H9 (cell line): ENCODE results near the gene CYP39A1. TPM values are rescaled to one million over a fixed set of nuclear protein-coding genes. Genes with fewer than 3 reads are reported as not detected.

Experiments used
- DNase-seq: peaks from one replicate; pipeline ENCODE4 v3.0.0-alpha.2; 2017
- H2AFZ ChIP-seq: one replicate; pipeline ENCODE4 v1.6.1; 2013; ENCODE audit warnings: mild to moderate bottlenecking, low read length, control low read depth, moderate library complexity
- H2AK5ac ChIP-seq: 2 replicates; pipeline ENCODE4 v1.6.1; 2013; ENCODE audit warnings: low read length, control low read depth, mixed read lengths; ENCODE audit not compliant: insufficient read length
- H2BK120ac ChIP-seq: one replicate; pipeline ENCODE4 v1.6.1; 2013; ENCODE audit warnings: low read depth, mild to moderate bottlenecking, low read length, control low read depth, inconsistent platforms; ENCODE audit not compliant: poor library complexity, severe bottlenecking
- H2BK12ac ChIP-seq: 2 replicates; pipeline ENCODE4 v1.6.1; 2013; ENCODE audit warnings: low read length, control low read depth, mixed read lengths, low read depth; ENCODE audit not compliant: insufficient read length
- H2BK15ac ChIP-seq: 2 replicates; pipeline ENCODE4 v1.6.1; 2013; ENCODE audit warnings: low read depth, low read length, control low read depth
- H2BK20ac ChIP-seq: one replicate; pipeline ENCODE4 v1.6.1; 2013; ENCODE audit warnings: low read depth, mild to moderate bottlenecking, low read length, control low read depth, inconsistent platforms; ENCODE audit not compliant: poor library complexity, severe bottlenecking
- H2BK5ac ChIP-seq: 2 replicates; pipeline ENCODE4 v1.6.1; 2013; ENCODE audit warnings: low read length, control low read depth, mixed read lengths; ENCODE audit not compliant: insufficient read length
- H3K14ac ChIP-seq: 2 replicates; pipeline ENCODE4 v1.6.1; 2013; ENCODE audit warnings: low read length, control low read depth; ENCODE audit not compliant: insufficient read depth
- H3K18ac ChIP-seq: 2 replicates; pipeline ENCODE4 v1.6.1; 2013; ENCODE audit warnings: low read depth, mild to moderate bottlenecking, mixed read lengths, low read length, control low read depth; ENCODE audit not compliant: insufficient read length
- H3K23ac ChIP-seq: 2 replicates; pipeline ENCODE4 v1.6.1; 2013; ENCODE audit warnings: low read length, control low read depth, mixed read lengths, low read depth; ENCODE audit not compliant: insufficient read length
- H3K23me2 ChIP-seq: 2 replicates; pipeline ENCODE4 v1.6.1; 2013; ENCODE audit warnings: low read depth, mild to moderate bottlenecking, mixed read lengths, low read length, control low read depth; ENCODE audit not compliant: insufficient read length, poor library complexity, severe bottlenecking
- H3K27ac ChIP-seq: 2 replicates; pipeline ENCODE4 v1.5.1; 2013; ENCODE audit warnings: low read length, control low read depth, mixed read lengths, low read depth; ENCODE audit not compliant: insufficient read length
- H3K27me3 ChIP-seq: 2 replicates; pipeline ENCODE4 v1.6.1; 2013; ENCODE audit warnings: low read length, control low read depth, inconsistent platforms; ENCODE audit not compliant: insufficient read depth
- H3K4ac ChIP-seq: 2 replicates; pipeline ENCODE4 v1.6.1; 2013; ENCODE audit warnings: low read depth, mild to moderate bottlenecking, control low read depth, inconsistent platforms, low read length, moderate library complexity
- H3K4me1 ChIP-seq: 2 replicates; pipeline ENCODE4 v1.6.1; 2013; ENCODE audit warnings: low read length, control low read depth, inconsistent platforms; ENCODE audit not compliant: insufficient read depth
- H3K4me2 ChIP-seq: 2 replicates; pipeline ENCODE4 v1.6.1; 2013; ENCODE audit warnings: low read length, control low read depth, mixed read lengths; ENCODE audit not compliant: insufficient read length, insufficient read depth
- H3K56ac ChIP-seq: 2 replicates; pipeline ENCODE4 v1.6.1; 2013; ENCODE audit warnings: low read depth, mild to moderate bottlenecking, mixed read lengths, low read length, control low read depth; ENCODE audit not compliant: insufficient read length
- H3K79me1 ChIP-seq: 2 replicates; pipeline ENCODE4 v1.6.1; 2013; ENCODE audit warnings: low read depth, mild to moderate bottlenecking, moderate library complexity, low read length, control low read depth, inconsistent platforms; ENCODE audit not compliant: insufficient read depth, poor library complexity, severe bottlenecking
- H3K79me2 ChIP-seq: 2 replicates; pipeline ENCODE4 v1.6.1; 2013; ENCODE audit warnings: low read length, control low read depth, inconsistent platforms; ENCODE audit not compliant: insufficient read depth
- H3K9ac ChIP-seq: 2 replicates; pipeline ENCODE4 v1.6.1; 2013; ENCODE audit warnings: low read length, control low read depth, mixed read lengths; ENCODE audit not compliant: insufficient read length; ENCODE audit errors: extremely low read depth
- H3K9me3 ChIP-seq: one replicate; pipeline ENCODE4 v1.6.1; 2013; ENCODE audit warnings: low read depth, low read length, inconsistent platforms; ENCODE audit not compliant: control insufficient read depth
- H3T11ph ChIP-seq: one replicate; pipeline ENCODE4 v1.6.1; 2013; ENCODE audit warnings: mild to moderate bottlenecking, low read length, control low read depth, inconsistent platforms
- H4K20me1 ChIP-seq: one replicate; pipeline ENCODE4 v1.6.1; 2013; ENCODE audit not compliant: control insufficient read depth, insufficient read length, insufficient read depth
- H4K5ac ChIP-seq: 2 replicates; pipeline ENCODE4 v1.6.1; 2013; ENCODE audit warnings: low read depth, mild to moderate bottlenecking, mixed read lengths, low read length, control low read depth; ENCODE audit not compliant: insufficient read length
- H4K8ac ChIP-seq: replicated peaks from 2 replicates; pipeline ENCODE4 v1.6.1; 2013; ENCODE audit warnings: low read length, control low read depth, mixed read lengths, low read depth; ENCODE audit not compliant: insufficient read length
- H4K91ac ChIP-seq: 2 replicates; pipeline ENCODE4 v1.6.1; 2013; ENCODE audit warnings: low read depth, mild to moderate bottlenecking, moderate library complexity, mixed read lengths, low read length, control low read depth; ENCODE audit not compliant: insufficient read length
- H3K27ac Mint-ChIP-seq, 3 experiments: 2 replicates in 2 of 3; 3 replicates in 1 of 3; pipeline ENCODE4 v1.8.0; 2020 to 2021; ENCODE audit warnings: mixed read lengths in 3 of 3, mild to moderate bottlenecking in 1 of 3, moderate library complexity in 1 of 3
- H3K27me3 Mint-ChIP-seq: 2 replicates; pipeline ENCODE4 v1.8.0; 2021; ENCODE audit warnings: low read depth, mild to moderate bottlenecking, moderate library complexity, mixed read lengths
- H3K36me3 Mint-ChIP-seq, 3 experiments: 2 replicates in 2 of 3; 3 replicates in 1 of 3; pipeline ENCODE4 v1.8.0; 2020 to 2021; ENCODE audit warnings: low read depth in 3 of 3, mixed read lengths in 3 of 3; ENCODE audit not compliant: insufficient read depth in 1 of 3
- H3K4me1 Mint-ChIP-seq, 2 experiments: 2 replicates each; pipeline ENCODE4 v1.8.0; 2020; ENCODE audit warnings: mixed read lengths in 2 of 2
- H3K4me3 Mint-ChIP-seq, 2 experiments: 2 replicates in 1 of 2; 3 replicates in 1 of 2; pipeline ENCODE4 v1.8.0; 2020 to 2021; ENCODE audit warnings: mild to moderate bottlenecking in 2 of 2, mixed read lengths in 2 of 2, moderate library complexity in 1 of 2
- H3K9me3 Mint-ChIP-seq, 2 experiments: 2 replicates in 1 of 2; 3 replicates in 1 of 2; pipeline ENCODE4 v1.8.0; 2020; ENCODE audit warnings: mild to moderate bottlenecking in 2 of 2, mixed read lengths in 2 of 2, moderate library complexity in 1 of 2
- CTCF ChIP-seq: fragments of 200-600 bp; sonication (generic); conservative IDR thresholded peaks from 3 replicates; pipeline ENCODE4 v1.8.0; 2021; ENCODE audit warnings: antibody characterized with exemption, mild to moderate bottlenecking
- WGBS: extraction: QIAGEN DNeasy Blood & Tissue Kit; methylation state at CpG from one replicate; pipeline ENCODE4 v1.1.7; 2013; ENCODE audit warnings: missing lambda C conversion rate, low lambda C conversion rate, mixed read lengths; ENCODE audit not compliant: insufficient read length; ENCODE audit errors: extremely low coverage; 5-methylcytosine and 5-hydroxymethylcytosine counted together
- total RNA-seq: library from RNA; stranded (reverse); gene quantifications from 2 replicates; pipeline ENCODE4 v1.2.1, GENCODE V29; 2021

CYP39A1 gene
- total RNA-seq, 1 experiment from 2014 or later = 0.50 TPM

GRCh38 chr6:46628498-46628897 lies 24.1 kb downstream of the CYP39A1 start:
- Histone ChIP-seq H3K27ac (no peak overlapping the region), H2AK5ac (no peak overlapping the region), H3K9ac (no peak overlapping the region), H2BK15ac (no peak overlapping the region), H3K27me3 (no peaks in the 10 kb centered on the region), H3K79me1 (no peaks in the 10 kb centered on the region), H3T11ph (no peak overlapping the region), H2BK120ac (no peak overlapping the region), H3K14ac (no peak overlapping the region), H3K23me2 (no peaks in the 10 kb centered on the region), H4K8ac (no peak overlapping the region), H3K79me2 (no peaks in the 10 kb centered on the region), H2BK20ac (no peak overlapping the region), H2BK5ac (no peak overlapping the region), H3K9me3 (no peaks in the 10 kb centered on the region), H4K20me1 (no peaks in the 10 kb centered on the region), H3K23ac (no peak overlapping the region), H3K4me1 (no peaks in the 10 kb centered on the region), H3K4ac (no peak overlapping the region), H4K91ac (no peak overlapping the region), H2AFZ (no peak overlapping the region), H3K56ac (no peak overlapping the region), H3K4me2 (no peak overlapping the region), H2BK12ac (no peak overlapping the region), H3K18ac (no peak overlapping the region), H4K5ac (no peak overlapping the region)
- Mint-ChIP-seq H3K4me3 (no peak overlapping the region), H3K9me3 (no peaks in the 10 kb centered on the region; a peak in 1 of 5 replicates), H3K36me3 (no peaks in the 10 kb centered on the region), H3K27ac (no peak overlapping the region), H3K4me1 (no peaks in the 10 kb centered on the region; a peak in 1 of 4 replicates), H3K27me3 (no peaks in the 10 kb centered on the region)
- no peak for TF ChIP-seq CTCF
- WGBS = no CpG with 5 or more reads among the region's 1 CpG
- no peak for DNase-seq
